GM23248 (cell line): Measurements from ENCODE around the gene HIP1.

Experiments used
- EZH2 ChIP-seq: fragments of 200-600 bp; sonication (generic); IDR thresholded peaks from 2 replicates; pipeline ENCODE4 v1.6.1; 2018; ENCODE audit warnings: antibody characterized with exemption, mild to moderate bottlenecking; ENCODE audit not compliant: insufficient read depth, poor library complexity, severe bottlenecking
- EZH2phosphoT487 ChIP-seq: fragments of 200-600 bp; sonication (generic); IDR thresholded peaks from 2 replicates; pipeline ENCODE4 v1.6.1; 2018; ENCODE audit warnings: antibody characterized with exemption, moderate library complexity, mild to moderate bottlenecking, low read depth; ENCODE audit not compliant: insufficient read depth

GRCh38 chr7:75601539-75601938 lies 137.2 kb downstream of the HIP1 start:
- TF ChIP-seq EZH2phosphoT487 (no peak), EZH2 (no peak)
